ENCODE data around the gene PHACTR3.

DNA sequence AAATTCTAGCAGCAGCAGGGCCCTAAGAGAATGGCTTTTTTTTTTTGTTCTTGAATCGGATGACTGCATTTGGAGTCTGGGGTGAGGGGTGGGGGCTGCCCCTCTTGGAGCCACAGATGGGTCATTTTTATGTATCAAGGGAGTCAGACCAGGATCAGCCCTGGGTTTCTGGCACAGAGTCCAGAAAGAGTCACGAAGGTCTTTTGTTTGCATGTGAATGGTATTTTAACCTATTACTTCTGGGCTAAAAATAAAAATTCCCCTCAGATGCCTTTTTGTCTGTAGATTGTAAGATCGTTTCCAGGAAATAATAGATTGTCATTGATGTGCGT, 72.5 kb downstream of the PHACTR3 start:
- no peak for TF ChIP-seq EGR1 (IDR thresholded peaks at IDR 0.05; ENCODE audit: low read depth)
- TF ChIP-seq, protein P1, sequence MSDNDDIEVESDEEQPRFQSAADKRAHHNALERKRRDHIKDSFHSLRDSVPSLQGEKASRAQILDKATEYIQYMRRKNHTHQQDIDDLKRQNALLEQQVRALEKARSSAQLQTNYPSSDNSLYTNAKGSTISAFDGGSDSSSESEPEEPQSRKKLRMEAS (IDR thresholded peaks at IDR 0.05) = no peak
- TF ChIP-seq, protein P2, sequence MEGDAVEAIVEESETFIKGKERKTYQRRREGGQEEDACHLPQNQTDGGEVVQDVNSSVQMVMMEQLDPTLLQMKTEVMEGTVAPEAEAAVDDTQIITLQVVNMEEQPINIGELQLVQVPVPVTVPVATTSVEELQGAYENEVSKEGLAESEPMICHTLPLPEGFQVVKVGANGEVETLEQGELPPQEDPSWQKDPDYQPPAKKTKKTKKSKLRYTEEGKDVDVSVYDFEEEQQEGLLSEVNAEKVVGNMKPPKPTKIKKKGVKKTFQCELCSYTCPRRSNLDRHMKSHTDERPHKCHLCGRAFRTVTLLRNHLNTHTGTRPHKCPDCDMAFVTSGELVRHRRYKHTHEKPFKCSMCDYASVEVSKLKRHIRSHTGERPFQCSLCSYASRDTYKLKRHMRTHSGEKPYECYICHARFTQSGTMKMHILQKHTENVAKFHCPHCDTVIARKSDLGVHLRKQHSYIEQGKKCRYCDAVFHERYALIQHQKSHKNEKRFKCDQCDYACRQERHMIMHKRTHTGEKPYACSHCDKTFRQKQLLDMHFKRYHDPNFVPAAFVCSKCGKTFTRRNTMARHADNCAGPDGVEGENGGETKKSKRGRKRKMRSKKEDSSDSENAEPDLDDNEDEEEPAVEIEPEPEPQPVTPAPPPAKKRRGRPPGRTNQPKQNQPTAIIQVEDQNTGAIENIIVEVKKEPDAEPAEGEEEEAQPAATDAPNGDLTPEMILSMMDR (IDR thresholded peaks at IDR 0.05 in 2 of 3, conservative IDR thresholded peaks at IDR 0.05 in 1 of 3; ENCODE audit: borderline replicate concordance in 1 of 3, insufficient read depth in 1 of 3, low read depth in 2 of 3, low read length in 2 of 3) = no peak
- no peak for TF ChIP-seq EZH2phosphoT487 (IDR thresholded peaks at IDR 0.05; ENCODE audit: borderline replicate concordance)
- TF ChIP-seq EZH2 (IDR thresholded peaks at IDR 0.05) = no peak
- TF ChIP-seq, protein P3, sequence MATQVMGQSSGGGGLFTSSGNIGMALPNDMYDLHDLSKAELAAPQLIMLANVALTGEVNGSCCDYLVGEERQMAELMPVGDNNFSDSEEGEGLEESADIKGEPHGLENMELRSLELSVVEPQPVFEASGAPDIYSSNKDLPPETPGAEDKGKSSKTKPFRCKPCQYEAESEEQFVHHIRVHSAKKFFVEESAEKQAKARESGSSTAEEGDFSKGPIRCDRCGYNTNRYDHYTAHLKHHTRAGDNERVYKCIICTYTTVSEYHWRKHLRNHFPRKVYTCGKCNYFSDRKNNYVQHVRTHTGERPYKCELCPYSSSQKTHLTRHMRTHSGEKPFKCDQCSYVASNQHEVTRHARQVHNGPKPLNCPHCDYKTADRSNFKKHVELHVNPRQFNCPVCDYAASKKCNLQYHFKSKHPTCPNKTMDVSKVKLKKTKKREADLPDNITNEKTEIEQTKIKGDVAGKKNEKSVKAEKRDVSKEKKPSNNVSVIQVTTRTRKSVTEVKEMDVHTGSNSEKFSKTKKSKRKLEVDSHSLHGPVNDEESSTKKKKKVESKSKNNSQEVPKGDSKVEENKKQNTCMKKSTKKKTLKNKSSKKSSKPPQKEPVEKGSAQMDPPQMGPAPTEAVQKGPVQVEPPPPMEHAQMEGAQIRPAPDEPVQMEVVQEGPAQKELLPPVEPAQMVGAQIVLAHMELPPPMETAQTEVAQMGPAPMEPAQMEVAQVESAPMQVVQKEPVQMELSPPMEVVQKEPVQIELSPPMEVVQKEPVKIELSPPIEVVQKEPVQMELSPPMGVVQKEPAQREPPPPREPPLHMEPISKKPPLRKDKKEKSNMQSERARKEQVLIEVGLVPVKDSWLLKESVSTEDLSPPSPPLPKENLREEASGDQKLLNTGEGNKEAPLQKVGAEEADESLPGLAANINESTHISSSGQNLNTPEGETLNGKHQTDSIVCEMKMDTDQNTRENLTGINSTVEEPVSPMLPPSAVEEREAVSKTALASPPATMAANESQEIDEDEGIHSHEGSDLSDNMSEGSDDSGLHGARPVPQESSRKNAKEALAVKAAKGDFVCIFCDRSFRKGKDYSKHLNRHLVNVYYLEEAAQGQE (IDR thresholded peaks at IDR 0.05; ENCODE audit: low read depth) = no peak
- no peak for TF ChIP-seq CEBPB (IDR thresholded peaks at IDR 0.05; ENCODE audit: low read depth)
- no peak for TF ChIP-seq SRF (IDR thresholded peaks at IDR 0.05; ENCODE audit: low read depth)
- TF ChIP-seq SIN3A (IDR thresholded peaks at IDR 0.05; ENCODE audit: low read depth) = no peak
- TF ChIP-seq POLR2AphosphoS5 (IDR thresholded peaks at IDR 0.05; ENCODE audit: low read depth, low read length) = no peak
- TF ChIP-seq POLR2A (IDR thresholded peaks at IDR 0.05; ENCODE audit: borderline replicate concordance, extremely low read depth, insufficient read depth, insufficient read length) = no peak

Measured in HCT116 (cell line).